Ishikawa (cell line): ENCODE results near the gene ACSS1.

Experiments used
- CEBPB ChIP-seq: IDR thresholded peaks from 2 replicates; pipeline ENCODE4 v1.6.1; 2012
- EP300 ChIP-seq: IDR thresholded peaks from 2 replicates; pipeline ENCODE4 v1.6.1; 2012; ENCODE audit warnings: borderline replicate concordance
- FOXM1 ChIP-seq: IDR thresholded peaks from 2 replicates; pipeline ENCODE4 v1.6.1; 2012; ENCODE audit warnings: low read depth, borderline replicate concordance
- MAX ChIP-seq: IDR thresholded peaks from 2 replicates; pipeline ENCODE4 v1.6.1; 2012
- RAD21 ChIP-seq: IDR thresholded peaks from 2 replicates; pipeline ENCODE4 v1.6.1; 2012; ENCODE audit warnings: low read depth
- YY1 ChIP-seq: IDR thresholded peaks from 2 replicates; pipeline ENCODE4 v1.6.1; 2012; ENCODE audit warnings: low read depth
- ZBTB7A ChIP-seq: IDR thresholded peaks from 2 replicates; pipeline ENCODE4 v1.6.1; 2012; ENCODE audit warnings: low read depth
- TF ChIP-seq, protein P1 (sequence below): IDR thresholded peaks from 2 replicates; pipeline ENCODE4 v1.6.1; 2012; ENCODE audit warnings: low read depth, mild to moderate bottlenecking

DNA sequence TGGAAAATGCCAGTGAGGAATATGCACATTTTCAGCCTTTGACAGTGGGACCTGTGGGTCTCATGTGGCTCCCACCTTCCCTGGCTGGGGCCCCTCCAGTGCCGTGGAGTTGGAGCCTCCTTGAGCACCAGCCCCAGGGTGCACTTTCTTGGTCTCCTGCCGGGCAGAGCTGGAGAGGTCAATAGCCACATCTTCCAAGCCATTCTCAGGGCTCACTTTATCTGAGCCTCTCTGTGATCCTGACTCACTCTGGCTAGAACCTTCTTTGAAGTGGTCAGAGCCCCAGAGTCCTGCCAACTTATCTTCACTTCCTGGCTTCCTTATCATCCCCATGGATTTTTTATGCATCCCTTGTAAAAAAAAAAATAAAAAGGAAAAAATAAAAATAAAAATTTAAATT is 18.3 kb upstream of the ACSS1 start:
- TF ChIP-seq, protein P1, sequence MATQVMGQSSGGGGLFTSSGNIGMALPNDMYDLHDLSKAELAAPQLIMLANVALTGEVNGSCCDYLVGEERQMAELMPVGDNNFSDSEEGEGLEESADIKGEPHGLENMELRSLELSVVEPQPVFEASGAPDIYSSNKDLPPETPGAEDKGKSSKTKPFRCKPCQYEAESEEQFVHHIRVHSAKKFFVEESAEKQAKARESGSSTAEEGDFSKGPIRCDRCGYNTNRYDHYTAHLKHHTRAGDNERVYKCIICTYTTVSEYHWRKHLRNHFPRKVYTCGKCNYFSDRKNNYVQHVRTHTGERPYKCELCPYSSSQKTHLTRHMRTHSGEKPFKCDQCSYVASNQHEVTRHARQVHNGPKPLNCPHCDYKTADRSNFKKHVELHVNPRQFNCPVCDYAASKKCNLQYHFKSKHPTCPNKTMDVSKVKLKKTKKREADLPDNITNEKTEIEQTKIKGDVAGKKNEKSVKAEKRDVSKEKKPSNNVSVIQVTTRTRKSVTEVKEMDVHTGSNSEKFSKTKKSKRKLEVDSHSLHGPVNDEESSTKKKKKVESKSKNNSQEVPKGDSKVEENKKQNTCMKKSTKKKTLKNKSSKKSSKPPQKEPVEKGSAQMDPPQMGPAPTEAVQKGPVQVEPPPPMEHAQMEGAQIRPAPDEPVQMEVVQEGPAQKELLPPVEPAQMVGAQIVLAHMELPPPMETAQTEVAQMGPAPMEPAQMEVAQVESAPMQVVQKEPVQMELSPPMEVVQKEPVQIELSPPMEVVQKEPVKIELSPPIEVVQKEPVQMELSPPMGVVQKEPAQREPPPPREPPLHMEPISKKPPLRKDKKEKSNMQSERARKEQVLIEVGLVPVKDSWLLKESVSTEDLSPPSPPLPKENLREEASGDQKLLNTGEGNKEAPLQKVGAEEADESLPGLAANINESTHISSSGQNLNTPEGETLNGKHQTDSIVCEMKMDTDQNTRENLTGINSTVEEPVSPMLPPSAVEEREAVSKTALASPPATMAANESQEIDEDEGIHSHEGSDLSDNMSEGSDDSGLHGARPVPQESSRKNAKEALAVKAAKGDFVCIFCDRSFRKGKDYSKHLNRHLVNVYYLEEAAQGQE, result no peak
- TF ChIP-seq FOXM1 (no peak), RAD21 (no peak), YY1 (no peak), EP300 (no peak), CEBPB (no peak), MAX (no peak), ZBTB7A (no peak)
